Right atrium auricular region (tissue), 2 donors: ENCODE measurements around the gene ATOH7. TPM values are rescaled to one million over a fixed set of nuclear protein-coding genes. Genes with fewer than 3 reads are reported as not detected.

Experiments
- DNase-seq: peaks from one replicate; pipeline ENCODE4 v3.0.0-alpha.2; 2019; ENCODE audit warnings: low spot score
- H3K27ac ChIP-seq, 2 donors: fragments of 200-600 bp; sonication (generic); 1 replicate in 1 of 2; 2 replicates in 1 of 2; pipeline ENCODE4 v1.5.1; 2016 to 2019
- H3K27me3 ChIP-seq, 2 donors: fragments of 200-600 bp; sonication (generic); one replicate each; pipeline versions ENCODE4 v1.5.1 to v1.6.0; 2017 to 2019
- H3K36me3 ChIP-seq: fragments of 200-600 bp; sonication (generic); one replicate; pipeline ENCODE4 v1.5.1; 2016
- H3K4me1 ChIP-seq, 2 donors: fragments of 200-600 bp; sonication (generic); one replicate each; pipeline versions ENCODE4 v1.5.1 to v1.6.0; 2017 to 2019
- H3K4me3 ChIP-seq, 2 donors: fragments of 200-600 bp; sonication (generic); 1 replicate in 1 of 2; 2 replicates in 1 of 2; pipeline ENCODE4 v1.5.1; 2017 to 2019; ENCODE audit warnings: mild to moderate bottlenecking in 1 of 2, moderate library complexity in 1 of 2
- H3K9me3 ChIP-seq, 2 donors: fragments of 200-600 bp; sonication (generic); one replicate each; pipeline ENCODE4 v1.5.1; 2019
- total RNA-seq, 2 donors: library from RNA; depleted of rRNA; stranded (reverse); fragments of >200 nt; gene quantifications; one replicate each; pipeline ENCODE4 v1.1.0, GENCODE V29; 2016
- TF ChIP-seq, protein P1 (sequence below), 2 donors: fragments of 200-600 bp; sonication (generic); IDR thresholded peaks; one replicate each; pipeline ENCODE4 v1.5.1; 2019; ENCODE audit warnings: antibody characterized with exemption in 2 of 2

ATOH7 gene
- total RNA-seq, 2 donors from 2014 or later = not detected

DNA sequence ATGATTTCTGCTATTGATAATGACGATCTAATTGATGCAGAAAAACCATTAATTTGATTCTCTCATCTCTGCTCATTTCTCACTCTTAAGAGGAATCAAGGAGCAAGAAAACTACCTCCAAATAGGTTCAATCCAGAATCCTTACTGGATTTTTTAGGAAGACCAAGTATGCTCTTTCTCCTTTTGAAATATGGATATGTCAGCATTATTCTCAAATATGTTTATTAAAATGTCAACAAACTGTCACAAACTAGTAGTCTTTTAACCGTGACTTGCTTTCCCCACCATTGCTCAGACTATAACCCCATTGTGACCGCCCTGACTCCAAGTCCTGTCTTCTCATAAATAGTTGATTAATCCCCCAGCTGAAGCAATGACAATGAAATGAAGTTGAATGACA is 1.1 kb upstream of the ATOH7 start:
- Histone ChIP-seq H3K9me3 (no peaks in the 10 kb centered on the region), H3K36me3 (no peaks in the 10 kb centered on the region), H3K27me3 (no peaks in the 10 kb centered on the region), H3K4me3 (no peak overlapping the region), H3K27ac (no peak overlapping the region), H3K4me1 (peaks cover 0 to 6% of the 10 kb centered on the region in 2 donors)
- TF ChIP-seq, protein P1, sequence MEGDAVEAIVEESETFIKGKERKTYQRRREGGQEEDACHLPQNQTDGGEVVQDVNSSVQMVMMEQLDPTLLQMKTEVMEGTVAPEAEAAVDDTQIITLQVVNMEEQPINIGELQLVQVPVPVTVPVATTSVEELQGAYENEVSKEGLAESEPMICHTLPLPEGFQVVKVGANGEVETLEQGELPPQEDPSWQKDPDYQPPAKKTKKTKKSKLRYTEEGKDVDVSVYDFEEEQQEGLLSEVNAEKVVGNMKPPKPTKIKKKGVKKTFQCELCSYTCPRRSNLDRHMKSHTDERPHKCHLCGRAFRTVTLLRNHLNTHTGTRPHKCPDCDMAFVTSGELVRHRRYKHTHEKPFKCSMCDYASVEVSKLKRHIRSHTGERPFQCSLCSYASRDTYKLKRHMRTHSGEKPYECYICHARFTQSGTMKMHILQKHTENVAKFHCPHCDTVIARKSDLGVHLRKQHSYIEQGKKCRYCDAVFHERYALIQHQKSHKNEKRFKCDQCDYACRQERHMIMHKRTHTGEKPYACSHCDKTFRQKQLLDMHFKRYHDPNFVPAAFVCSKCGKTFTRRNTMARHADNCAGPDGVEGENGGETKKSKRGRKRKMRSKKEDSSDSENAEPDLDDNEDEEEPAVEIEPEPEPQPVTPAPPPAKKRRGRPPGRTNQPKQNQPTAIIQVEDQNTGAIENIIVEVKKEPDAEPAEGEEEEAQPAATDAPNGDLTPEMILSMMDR (IDR thresholded peaks at IDR 0.05) = no peak
- DNase-seq = no peak

- Histone ChIP-seq H3K27me3 (no peaks in the 10 kb centered on the region), H3K4me3 (peak overlapping the region; percentile 47 to 54), H3K9me3 (no peaks in the 10 kb centered on the region), H3K27ac (peak overlapping the region; percentile 36 to 62), H3K4me1 (peaks cover 0 to 6% of the 10 kb centered on the region in 2 donors), H3K36me3 (no peaks in the 10 kb centered on the region)
- peak; percentile 63 for DNase-seq
- TF ChIP-seq, protein P1 (IDR thresholded peaks at IDR 0.05) = peak in 1 of 2 donors; percentile 18
Observed at GRCh38 chr10:68231106-68231816, 652 bp downstream of the ATOH7 start.

- H3K4me1 ChIP-seq = peaks cover 0 to 6% of the 10 kb centered on the region in 2 donors
- no peaks in the 10 kb centered on the region for H3K27me3 ChIP-seq
- no peak overlapping the region for H3K27ac ChIP-seq
- H3K9me3 ChIP-seq = no peaks in the 10 kb centered on the region
- no peak overlapping the region for H3K4me3 ChIP-seq
- TF ChIP-seq, protein P1 (IDR thresholded peaks at IDR 0.05) = no peak
- no peak for DNase-seq
- H3K36me3 ChIP-seq = no peaks in the 10 kb centered on the region
Observed at GRCh38 chr10:68230268-68230667, 1.6 kb downstream of the ATOH7 start.

DNA sequence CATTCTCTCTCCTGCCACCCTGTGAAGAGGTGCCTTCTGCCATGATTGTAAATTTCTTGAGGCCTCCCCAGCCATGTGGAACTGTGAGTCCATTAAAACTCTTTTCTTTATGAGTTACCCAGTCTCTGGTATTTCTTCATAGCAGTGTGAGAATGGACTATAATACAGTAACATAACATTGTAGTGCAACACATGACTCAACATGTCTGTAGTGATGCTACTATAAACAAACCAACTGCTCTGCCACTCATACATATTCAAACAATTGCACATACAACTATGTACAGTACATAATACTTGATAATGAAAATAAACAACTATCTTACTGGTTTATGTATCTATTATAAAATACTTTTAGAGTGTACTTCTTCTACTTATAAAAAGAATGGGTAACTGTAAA is 7.1 kb downstream of the ATOH7 start:
- TF ChIP-seq, protein P1 (IDR thresholded peaks at IDR 0.05) = no peak
- H3K9me3 ChIP-seq = no peaks in the 10 kb centered on the region
- no peaks in the 10 kb centered on the region for H3K27me3 ChIP-seq
- no peak for DNase-seq
- H3K4me1 ChIP-seq = no peaks in the 10 kb centered on the region
- H3K36me3 ChIP-seq = no peaks in the 10 kb centered on the region
- H3K4me3 ChIP-seq = no peak overlapping the region
- H3K27ac ChIP-seq = no peak overlapping the region

DNA sequence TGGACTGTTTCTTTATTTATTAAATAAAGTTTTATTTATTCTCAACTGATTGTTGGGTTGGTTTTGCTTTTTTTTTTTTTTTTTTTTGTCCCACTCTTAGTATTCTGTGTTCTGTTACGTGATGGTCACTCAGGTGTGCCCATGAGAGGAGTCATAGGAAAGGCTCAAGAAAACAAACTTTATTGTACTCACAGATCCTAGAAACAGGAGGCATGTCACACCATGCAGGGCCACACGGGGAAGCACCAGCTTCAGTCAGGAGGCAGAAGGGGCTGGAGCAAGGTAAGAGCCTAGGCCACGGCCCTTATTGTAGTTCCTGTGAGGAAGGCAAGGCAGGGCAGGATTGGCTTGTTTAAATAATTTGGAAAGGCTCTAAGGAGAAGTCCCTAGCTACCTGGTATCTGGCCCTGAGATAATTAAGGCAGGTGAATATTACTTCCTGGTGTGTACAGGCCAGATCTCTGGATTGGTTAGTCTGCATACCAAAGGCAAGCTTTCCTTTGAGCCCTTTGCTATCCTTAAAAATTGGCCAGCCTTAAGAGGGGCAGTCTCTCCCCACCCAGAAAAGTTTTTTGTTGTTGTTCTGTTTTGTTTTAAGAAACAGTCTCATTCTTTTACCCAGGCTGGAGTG is 8.3 kb downstream of the ATOH7 start:
- TF ChIP-seq, protein P1 (IDR thresholded peaks at IDR 0.05) = no peak
- Histone ChIP-seq H3K36me3 (no peaks in the 10 kb centered on the region), H3K4me3 (no peak overlapping the region), H3K27ac (no peak overlapping the region), H3K9me3 (no peaks in the 10 kb centered on the region), H3K27me3 (no peaks in the 10 kb centered on the region), H3K4me1 (no peaks in the 10 kb centered on the region)
- DNase-seq = no peak
